ENCODE data around the gene MATK.

MATK gene

GRCh38 chr19:3746371-3747056, 39.7 kb downstream of the MATK start:
- Mint-ChIP-seq H3K9me3 (no peaks in the 10 kb centered on the region), H3K4me3 (no peak overlapping the region), H3K4me1 (no peaks in the 10 kb centered on the region), H3K36me3 (ENCODE audit: low read depth) (peaks cover 5% of the 10 kb centered on the region), H3K27ac (no peak overlapping the region), H3K27me3 (ENCODE audit: low read depth) (peaks cover 8% of the 10 kb centered on the region)
- TF ChIP-seq, protein P1, sequence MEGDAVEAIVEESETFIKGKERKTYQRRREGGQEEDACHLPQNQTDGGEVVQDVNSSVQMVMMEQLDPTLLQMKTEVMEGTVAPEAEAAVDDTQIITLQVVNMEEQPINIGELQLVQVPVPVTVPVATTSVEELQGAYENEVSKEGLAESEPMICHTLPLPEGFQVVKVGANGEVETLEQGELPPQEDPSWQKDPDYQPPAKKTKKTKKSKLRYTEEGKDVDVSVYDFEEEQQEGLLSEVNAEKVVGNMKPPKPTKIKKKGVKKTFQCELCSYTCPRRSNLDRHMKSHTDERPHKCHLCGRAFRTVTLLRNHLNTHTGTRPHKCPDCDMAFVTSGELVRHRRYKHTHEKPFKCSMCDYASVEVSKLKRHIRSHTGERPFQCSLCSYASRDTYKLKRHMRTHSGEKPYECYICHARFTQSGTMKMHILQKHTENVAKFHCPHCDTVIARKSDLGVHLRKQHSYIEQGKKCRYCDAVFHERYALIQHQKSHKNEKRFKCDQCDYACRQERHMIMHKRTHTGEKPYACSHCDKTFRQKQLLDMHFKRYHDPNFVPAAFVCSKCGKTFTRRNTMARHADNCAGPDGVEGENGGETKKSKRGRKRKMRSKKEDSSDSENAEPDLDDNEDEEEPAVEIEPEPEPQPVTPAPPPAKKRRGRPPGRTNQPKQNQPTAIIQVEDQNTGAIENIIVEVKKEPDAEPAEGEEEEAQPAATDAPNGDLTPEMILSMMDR (IDR thresholded peaks at IDR 0.05; ENCODE audit: unreplicated experiment in 3 of 3): no peak

GRCh38 chr19:3745363-3746045, 40.7 kb downstream of the MATK start:
- no peak overlapping the region for H3K4me3 Mint-ChIP-seq

GRCh38 chr19:3743486-3743885, 42.7 kb downstream of the MATK start:
- TF ChIP-seq, protein P1 (IDR thresholded peaks at IDR 0.05; ENCODE audit: unreplicated experiment in 3 of 3): no peak
- no peaks in the 10 kb centered on the region for H3K9me3 Mint-ChIP-seq
- H3K27ac Mint-ChIP-seq: no peak overlapping the region
- no peaks in the 10 kb centered on the region for H3K4me1 Mint-ChIP-seq
- H3K36me3 Mint-ChIP-seq (ENCODE audit: low read depth): no peaks in the 10 kb centered on the region
- no peak overlapping the region for H3K4me3 Mint-ChIP-seq
- H3K27me3 Mint-ChIP-seq (ENCODE audit: low read depth): peaks cover 13% of the 10 kb centered on the region

More at GRCh38 chr19:3745363-3746045, 40.7 kb downstream of the MATK start:
- TF ChIP-seq, protein P1 (IDR thresholded peaks at IDR 0.05; ENCODE audit: unreplicated experiment in 3 of 3): no peak
- peaks cover 3% of the 10 kb centered on the region for H3K36me3 Mint-ChIP-seq (ENCODE audit: low read depth)
- H3K27ac Mint-ChIP-seq: no peak overlapping the region
- no peaks in the 10 kb centered on the region for H3K4me1 Mint-ChIP-seq
- H3K27me3 Mint-ChIP-seq (ENCODE audit: low read depth): peaks cover 8% of the 10 kb centered on the region
- no peaks in the 10 kb centered on the region for H3K9me3 Mint-ChIP-seq

GRCh38 chr19:3740431-3740830, 45.8 kb downstream of the MATK start:
- Mint-ChIP-seq H3K36me3 (ENCODE audit: low read depth) (no peaks in the 10 kb centered on the region), H3K4me3 (no peak overlapping the region), H3K27ac (no peak overlapping the region), H3K9me3 (no peaks in the 10 kb centered on the region), H3K27me3 (ENCODE audit: low read depth) (peaks cover 16% of the 10 kb centered on the region), H3K4me1 (no peaks in the 10 kb centered on the region)
- TF ChIP-seq, protein P1 (IDR thresholded peaks at IDR 0.05; ENCODE audit: unreplicated experiment in 3 of 3): no peak

GRCh38 chr19:3738477-3739220, 47.5 kb downstream of the MATK start:
- Mint-ChIP-seq H3K4me3 (no peak overlapping the region), H3K4me1 (no peaks in the 10 kb centered on the region), H3K9me3 (no peaks in the 10 kb centered on the region), H3K27ac (no peak overlapping the region), H3K27me3 (ENCODE audit: low read depth) (peaks cover 23% of the 10 kb centered on the region), H3K36me3 (ENCODE audit: low read depth) (no peaks in the 10 kb centered on the region)
- TF ChIP-seq, protein P1 (IDR thresholded peaks at IDR 0.05; ENCODE audit: unreplicated experiment in 3 of 3): no peak
